HG02571 (cell line): ENCODE results near the gene FAM200B.

Experiments used
- ATAC-seq: cut with Tn5 transposase; IDR thresholded peaks from one replicate; pipeline ENCODE4 v1.9.1; 2021; ENCODE audit warnings: mild to moderate bottlenecking, moderate library complexity; ENCODE audit not compliant: unreplicated experiment

FAM200B gene

DNA sequence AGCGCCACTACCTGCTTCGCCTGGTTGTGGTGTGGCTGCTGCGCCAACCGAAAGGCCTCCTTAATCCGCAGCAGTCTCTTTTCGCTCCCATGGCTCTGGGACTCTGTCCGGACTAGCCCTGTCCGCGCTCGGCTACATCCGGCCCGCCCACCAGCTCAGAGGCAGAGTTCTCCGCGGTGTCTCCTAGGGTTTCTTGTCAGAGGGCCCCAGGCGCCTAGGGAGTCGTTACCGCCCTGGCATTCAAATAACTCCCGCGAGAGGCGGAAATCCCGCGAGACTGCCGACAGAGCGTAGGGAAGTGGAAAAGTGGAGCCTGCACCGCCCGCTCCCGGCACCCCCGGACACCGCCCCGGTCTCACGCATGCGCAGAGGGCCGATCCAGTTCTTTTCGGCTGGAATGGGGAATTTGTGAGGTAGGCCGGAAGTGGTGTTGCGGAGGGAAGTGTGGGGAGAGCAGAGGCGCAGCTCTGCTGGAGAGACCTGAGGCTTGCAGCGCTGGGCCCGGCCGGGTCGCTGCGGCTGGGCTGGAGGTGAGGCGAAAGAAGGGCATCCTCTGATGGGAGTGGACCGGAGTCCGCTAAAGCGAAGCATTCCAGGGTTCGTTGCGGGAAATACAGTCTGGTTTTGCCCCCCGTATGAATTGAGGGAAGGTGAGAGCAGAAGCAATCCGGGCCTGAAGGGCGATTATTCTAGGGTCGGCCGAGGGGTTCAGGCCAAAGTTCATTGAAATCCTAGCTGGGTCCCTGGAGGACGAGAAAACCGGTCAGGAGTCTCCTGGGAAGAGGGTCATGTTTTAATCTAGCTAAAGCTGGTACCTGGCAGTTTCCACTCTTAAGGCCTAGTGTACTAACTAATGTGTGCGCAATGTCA lies at the start of gene FAM200B:
FAM200B (plus strand) TSS at position 456 of the 870 bp plus-strand sequence. CDS start 5,151 bp downstream, outside the sequence.
- peak; percentile 96 for ATAC-seq

GRCh38 chr4:15636818-15637217 lies 44.8 kb upstream of the FAM200B start:
- no peak for ATAC-seq

- ATAC-seq = no peak
Measured at GRCh38 chr4:15638418-15638817, 43.2 kb upstream of the FAM200B start.

DNA sequence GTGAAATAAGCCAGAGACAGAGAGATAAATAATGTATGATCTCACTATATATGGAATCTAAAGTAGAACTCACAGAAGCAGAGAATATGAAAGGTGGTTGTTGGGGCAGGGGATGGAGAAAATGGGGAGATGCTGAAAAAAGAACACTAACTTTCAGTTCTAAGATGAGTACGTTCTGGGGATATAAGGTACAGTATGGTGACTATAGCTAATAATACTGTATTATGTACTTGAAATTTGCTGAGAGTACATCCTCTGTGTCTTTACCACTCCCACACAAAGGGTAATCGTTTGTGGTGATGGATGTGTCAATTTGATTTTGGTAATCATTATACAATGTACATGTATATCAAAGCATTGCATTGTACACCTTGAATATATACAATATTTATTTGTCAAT lies 33.0 kb upstream of the FAM200B start:
- no peak for ATAC-seq

DNA sequence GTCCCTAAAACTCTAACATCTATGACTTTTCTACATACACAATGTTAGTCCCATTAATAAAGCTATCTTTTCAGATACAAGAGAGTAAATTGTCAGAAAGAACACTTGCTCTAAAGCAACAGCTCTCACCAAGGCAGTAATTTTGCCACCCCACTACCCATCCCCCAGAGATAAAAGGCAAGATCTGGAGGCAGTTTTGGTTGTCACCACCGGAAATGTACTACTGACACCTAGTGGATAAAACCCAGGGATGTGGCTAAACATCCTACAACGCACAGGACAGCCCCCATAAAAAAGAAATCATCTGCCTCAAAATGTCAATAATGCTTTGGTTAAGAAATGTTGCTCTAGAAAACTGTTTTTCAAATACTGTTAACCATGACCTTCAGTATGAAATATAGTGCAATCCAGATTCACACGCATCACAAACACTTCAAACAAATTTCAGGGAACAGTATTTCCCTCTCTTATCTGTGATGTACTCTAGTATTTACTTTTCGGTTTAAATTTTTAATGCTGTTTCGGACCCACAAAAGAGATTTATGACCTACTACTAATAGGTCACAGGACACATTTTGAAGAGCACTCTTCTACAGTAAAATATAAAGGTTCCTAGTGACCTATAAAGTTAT lies 31.6 kb upstream of the FAM200B start:
- ATAC-seq = no peak

DNA sequence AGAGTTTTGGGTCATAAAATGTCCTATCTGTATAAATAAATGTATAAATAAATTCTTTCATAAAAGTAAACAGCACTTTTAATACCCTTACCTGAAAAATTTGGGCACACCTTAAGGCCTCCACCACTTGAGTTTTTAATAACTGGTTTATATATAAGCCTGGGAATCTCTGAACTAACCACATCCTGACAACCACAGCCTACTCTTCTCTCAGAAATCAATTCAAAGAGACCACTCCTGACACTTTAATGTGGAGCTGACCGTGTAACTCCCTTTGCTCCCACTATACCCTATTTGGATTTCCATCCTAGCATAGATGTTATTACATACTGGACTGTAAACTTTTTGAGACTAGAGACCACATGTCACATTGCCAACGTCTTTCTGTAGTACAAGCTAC lies 30.0 kb upstream of the FAM200B start:
- ATAC-seq = no peak

GRCh38 chr4:15652191-15652590 lies 29.4 kb upstream of the FAM200B start:
- ATAC-seq = no peak

GRCh38 chr4:15652841-15653240 lies 28.8 kb upstream of the FAM200B start:
- ATAC-seq = no peak

GRCh38 chr4:15653420-15653819 lies 28.2 kb upstream of the FAM200B start:
- no peak for ATAC-seq

DNA sequence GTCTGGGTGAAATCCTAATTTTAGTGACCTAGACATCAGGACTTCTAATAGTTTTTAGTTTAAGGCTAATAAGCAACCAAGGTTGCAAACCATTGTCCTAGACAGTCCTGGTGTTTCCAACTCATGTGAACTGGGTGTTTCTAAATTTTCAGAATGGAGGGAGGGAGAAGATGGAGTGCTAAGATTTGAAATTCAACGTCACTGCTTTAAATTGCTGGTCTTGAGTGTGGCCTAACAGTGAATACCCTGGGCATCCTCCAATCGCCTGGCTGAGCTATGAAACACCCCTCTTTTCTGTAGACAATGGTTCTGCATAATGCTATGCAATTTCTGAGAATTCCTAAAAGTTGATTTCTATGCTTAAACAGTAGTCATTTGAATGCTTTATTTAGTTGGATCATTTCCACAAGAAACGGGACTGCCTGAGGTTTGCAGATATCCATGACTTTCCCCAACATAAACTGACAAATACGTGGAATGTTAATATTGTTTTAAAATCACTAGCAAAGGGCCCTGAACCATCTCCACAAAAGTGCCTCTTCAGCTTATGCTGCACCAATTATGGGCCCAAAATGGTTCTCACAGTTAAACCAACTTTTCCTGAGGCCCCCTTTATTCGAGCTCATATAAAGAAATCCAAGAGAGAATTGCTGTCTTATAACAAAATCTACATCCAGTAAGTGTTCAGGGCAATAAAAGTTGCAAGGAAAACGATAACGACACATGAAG lies 27.6 kb upstream of the FAM200B start:
- no peak for ATAC-seq

DNA sequence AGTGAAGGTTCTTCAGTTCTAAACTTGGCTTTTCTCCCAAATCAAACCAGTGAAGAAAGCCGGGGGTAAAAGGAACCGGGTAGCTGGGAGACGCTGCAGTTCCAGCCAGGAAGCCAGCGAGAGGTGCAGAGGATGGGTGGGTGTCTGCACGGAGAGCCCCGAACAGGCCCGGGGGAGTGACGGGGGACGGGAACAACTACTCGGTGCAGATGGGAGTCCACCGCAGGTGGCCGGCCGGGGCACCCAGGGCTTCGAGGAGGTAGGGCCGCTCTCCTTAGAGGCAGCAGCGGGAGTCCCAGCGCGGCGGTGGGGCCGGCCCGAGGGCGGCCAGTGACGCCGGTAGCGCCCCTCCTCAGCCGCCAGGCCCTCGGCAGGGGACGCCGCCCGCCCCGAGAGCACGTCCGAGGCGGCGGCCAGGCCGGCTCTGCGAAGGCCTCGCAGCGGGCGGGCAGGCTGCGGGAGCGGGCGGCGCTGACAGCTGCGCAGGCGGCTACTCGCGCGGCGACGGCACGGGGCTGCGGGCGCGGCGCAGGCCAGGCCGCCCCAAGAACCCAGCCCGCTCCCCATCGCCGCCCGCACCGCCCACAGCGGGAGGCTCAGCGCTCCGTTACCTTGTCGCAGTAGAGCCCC lies 26.9 kb upstream of the FAM200B start:
- peak; percentile 53 for ATAC-seq

DNA sequence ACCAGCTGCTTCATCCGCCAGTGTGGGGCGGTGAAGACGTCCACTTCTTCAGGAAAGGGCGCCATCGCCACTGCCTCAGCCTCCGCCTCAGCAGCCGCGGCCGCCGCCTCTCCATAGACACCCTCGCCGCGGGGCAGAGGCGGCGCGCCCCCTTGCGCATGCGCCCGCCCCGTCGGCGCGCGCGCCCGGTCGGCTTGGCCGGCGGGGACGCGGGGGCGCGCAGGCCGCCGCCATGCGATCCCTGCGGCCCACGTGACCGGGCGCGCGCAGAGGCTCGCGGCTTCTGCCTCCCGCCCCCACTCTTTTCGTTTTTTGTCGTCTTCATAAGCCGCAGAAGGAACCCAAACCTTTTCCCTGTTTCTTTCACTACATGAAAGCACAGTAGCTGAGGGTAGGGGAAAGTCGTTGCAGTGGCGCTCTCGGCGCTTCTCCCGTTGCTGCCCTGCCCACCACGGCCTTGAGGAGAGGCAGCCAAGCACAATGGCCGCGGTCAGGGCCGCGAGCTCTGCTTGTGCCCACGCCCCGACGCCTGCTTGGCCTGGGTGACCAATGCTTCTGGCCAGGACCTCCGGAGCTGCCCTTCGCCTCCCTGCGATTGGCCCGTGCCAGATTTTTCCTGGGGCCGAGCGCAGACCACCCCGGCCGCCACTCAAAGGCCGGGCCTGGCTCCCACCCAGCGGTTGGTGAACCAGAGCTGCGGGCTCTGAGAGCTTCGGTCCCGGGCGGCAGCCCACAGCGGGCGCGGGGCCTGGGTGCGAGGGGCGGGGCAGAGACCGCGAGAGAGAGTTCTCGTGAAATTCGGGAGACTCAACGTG lies 26.2 kb upstream of the FAM200B start, which contains the start of gene FBXL5:
FBXL5 (minus strand) TSS at position 135 of the 815 bp plus-strand sequence; CDS start at position 65, 70 bp downstream.
- ATAC-seq = peak; percentile 70

DNA sequence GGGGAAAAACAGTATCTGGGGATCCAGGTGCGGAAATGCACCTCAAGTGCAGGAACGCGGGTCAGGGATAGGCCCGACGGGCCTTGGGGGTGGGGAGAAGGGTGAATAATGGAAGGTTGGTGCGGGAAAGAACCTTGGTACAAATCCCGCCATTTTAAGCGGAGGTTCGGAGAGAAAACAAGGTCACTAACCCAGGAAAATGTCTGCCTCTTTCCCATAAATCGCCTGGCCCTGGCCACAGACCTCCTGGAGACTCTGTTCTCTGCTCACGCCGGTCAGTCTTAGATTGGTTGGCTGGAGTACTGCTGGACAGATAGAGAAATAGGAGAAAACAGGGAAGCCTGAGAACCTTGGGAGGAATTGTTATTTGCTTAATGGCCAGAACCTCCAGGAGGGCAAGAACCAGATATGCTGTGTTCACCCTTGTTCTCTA lies 25.6 kb upstream of the FAM200B start:
- no peak for ATAC-seq

DNA sequence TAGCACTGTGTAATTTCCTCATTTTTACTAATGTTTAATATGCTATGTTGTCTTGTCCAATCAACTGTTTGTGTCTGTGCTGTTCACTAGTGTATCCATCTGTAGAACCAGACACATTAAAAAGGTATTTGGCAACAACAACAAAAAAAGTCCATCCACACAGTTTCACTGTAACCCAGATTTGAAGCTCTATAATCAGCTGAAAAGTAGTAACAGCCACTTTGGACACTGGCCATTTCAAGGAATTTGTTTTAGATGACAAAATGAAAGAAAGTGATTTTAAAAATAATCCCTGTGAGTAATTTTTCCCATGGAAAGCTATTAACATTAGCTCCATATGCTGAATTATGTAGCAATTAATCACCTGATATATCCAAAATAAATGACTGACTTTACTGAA lies 24.3 kb upstream of the FAM200B start:
- ATAC-seq = no peak

DNA sequence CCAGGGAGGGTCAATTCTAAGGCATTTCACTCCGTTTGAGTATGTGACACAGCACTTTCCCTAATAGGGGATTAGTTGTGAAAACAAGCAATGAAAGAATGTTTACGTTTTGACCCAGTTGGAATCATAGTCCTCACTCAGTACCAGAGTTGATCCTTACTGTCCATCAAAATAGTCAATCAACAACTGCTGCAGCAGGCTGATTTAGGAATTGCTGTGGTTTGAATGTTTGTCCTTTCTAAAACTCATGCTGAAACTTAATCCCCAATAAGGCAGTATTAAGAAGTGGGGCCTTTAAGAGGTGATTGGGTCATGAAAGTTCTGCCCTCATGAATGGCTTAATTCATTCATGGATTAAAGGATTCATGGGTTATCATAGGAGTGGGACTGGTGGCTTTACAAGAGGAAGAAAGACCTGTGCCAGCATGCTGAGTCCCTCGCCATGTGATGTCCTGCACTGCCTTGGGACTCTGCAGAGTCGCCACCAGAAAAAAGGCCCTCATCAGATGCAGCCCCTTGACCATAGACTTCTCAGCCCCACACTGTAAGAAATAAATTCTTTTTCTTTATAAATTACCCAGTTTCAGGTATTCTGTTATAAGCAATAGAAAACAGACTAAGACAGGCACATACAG lies 23.4 kb upstream of the FAM200B start:
- ATAC-seq = no peak

GRCh38 chr4:15658781-15659180 lies 22.8 kb upstream of the FAM200B start:
- ATAC-seq = no peak

DNA sequence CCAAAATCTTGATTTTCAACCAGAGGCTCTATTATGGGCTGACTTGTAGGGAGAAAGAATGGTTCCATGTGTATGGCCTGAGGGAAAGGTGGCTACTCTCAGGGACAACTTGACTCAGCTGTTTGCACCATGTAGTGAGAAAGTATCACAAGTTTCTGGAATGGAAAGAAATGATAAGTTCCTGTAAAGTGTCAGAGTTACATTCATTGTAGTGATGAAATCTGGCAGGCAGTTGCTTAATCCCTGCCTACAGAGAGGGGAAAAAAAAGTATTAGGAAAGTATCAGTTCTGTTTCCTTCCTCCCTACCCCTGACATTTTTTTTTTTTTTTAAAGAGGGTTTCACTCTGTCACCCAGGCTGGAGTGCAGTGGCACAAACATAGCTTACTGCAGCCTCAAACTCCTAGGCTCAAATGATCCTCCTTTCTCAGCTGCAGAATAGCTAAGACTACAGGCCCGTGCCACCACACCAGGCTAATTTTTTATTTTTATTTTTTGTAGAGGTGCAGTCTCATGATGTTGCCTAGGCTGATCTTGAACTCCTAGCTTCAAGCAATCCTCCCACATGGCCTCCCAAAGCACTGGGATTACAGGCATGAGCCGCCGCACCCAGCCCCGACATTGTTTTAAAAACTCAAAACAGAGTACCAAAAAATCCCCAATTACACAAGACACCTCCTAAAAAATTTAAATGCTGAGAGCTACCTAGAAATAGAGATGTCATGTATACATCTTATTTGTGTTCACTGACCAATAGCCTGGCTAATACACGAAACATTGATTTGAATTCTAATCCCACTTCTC lies 21.7 kb upstream of the FAM200B start:
- ATAC-seq = no peak

GRCh38 chr4:15665753-15666365 lies 15.8 kb upstream of the FAM200B start:
- no peak for ATAC-seq
